ENCODE results near the gene MFSD8.
"Not testable (repeated sequence)": the region's sequence is repeated elsewhere in the genome, so short reads cannot be mapped to it uniquely, and the experiment has no call there.

MFSD8 gene

GRCh38 chr4:127967141-127967775 is 2.3 kb upstream of the MFSD8 start:
- FAIRE-seq (no peak), DNase-seq (ENCODE audit: insufficient read length, low spot score) (no peak)
- no peak for TF ChIP-seq CTCF (IDR thresholded peaks at IDR 0.05; ENCODE audit: insufficient read depth, missing control alignments)

GRCh38 chr4:127965803-127966175 is 816 bp upstream of the MFSD8 start:
- no peak for TF ChIP-seq CTCF (IDR thresholded peaks at IDR 0.05; ENCODE audit: insufficient read depth, missing control alignments)
- DNase-seq (ENCODE audit: insufficient read length, low spot score), result peak; percentile 29
- FAIRE-seq, result no peak

GRCh38 chr4:127964426-127965061 is 429 bp downstream of the MFSD8 start:
- DNase-seq (ENCODE audit: insufficient read length, low spot score); FAIRE-seq: not testable (repeated sequence)

- not testable (repeated sequence) for DNase-seq (ENCODE audit: insufficient read length, low spot score); FAIRE-seq
Observed at GRCh38 chr4:127963633-127964398, 1.2 kb downstream of the MFSD8 start.

- no peak for DNase-seq (ENCODE audit: insufficient read length, low spot score)
- FAIRE-seq, result no peak
- no peak for TF ChIP-seq CTCF (IDR thresholded peaks at IDR 0.05; ENCODE audit: insufficient read depth, missing control alignments)
Observed at GRCh38 chr4:127959794-127960193, 5.2 kb downstream of the MFSD8 start.

GRCh38 chr4:127957105-127957504 is 7.9 kb downstream of the MFSD8 start:
- no peak for DNase-seq (ENCODE audit: insufficient read length, low spot score)
- peak; percentile 61 for FAIRE-seq
- TF ChIP-seq CTCF (IDR thresholded peaks at IDR 0.05; ENCODE audit: insufficient read depth, missing control alignments), result no peak

- DNase-seq (ENCODE audit: insufficient read length, low spot score), result no peak
- TF ChIP-seq CTCF (IDR thresholded peaks at IDR 0.05; ENCODE audit: insufficient read depth, missing control alignments), result no peak
- FAIRE-seq, result no peak
Observed at GRCh38 chr4:127936974-127937373, 28.0 kb downstream of the MFSD8 start.

- not testable (repeated sequence) for DNase-seq (ENCODE audit: insufficient read length, low spot score); FAIRE-seq
Observed at GRCh38 chr4:127931836-127932235, 33.1 kb downstream of the MFSD8 start.

All from D721Med (cell line).